ENCODE results near the gene POT1. TPM values are rescaled to one million over a fixed set of nuclear protein-coding genes. Genes with fewer than 3 reads are reported as not detected.
"Not testable (repeated sequence)": the region's sequence is repeated elsewhere in the genome, so short reads cannot be mapped to it uniquely, and the experiment has no call there.

Gene POT1
- total RNA-seq (2021; ENCODE audit: unreplicated experiment) (20.9 TPM), Bru-seq, nascent RNA (percentile 74 among the genes with signal in this experiment), BruChase-seq, experiment 1, labeled RNA remaining after a 2-hour chase (percentile 62 among the genes with signal in this experiment), BruChase-seq, experiment 2, labeled RNA remaining after a 6-hour chase (percentile 60 among the genes with signal in this experiment)
- 11.0 TPM for polyA plus RNA-seq (2012; ENCODE audit: insufficient read length)
- long read RNA-seq, full-length matches to known transcripts: 11 of 19 reads
- long read RNA-seq, partial matches to known transcripts: 2 of 19 reads
- long read RNA-seq, other reads (novel, unspliced or antisense): 6 of 19 reads

DNA sequence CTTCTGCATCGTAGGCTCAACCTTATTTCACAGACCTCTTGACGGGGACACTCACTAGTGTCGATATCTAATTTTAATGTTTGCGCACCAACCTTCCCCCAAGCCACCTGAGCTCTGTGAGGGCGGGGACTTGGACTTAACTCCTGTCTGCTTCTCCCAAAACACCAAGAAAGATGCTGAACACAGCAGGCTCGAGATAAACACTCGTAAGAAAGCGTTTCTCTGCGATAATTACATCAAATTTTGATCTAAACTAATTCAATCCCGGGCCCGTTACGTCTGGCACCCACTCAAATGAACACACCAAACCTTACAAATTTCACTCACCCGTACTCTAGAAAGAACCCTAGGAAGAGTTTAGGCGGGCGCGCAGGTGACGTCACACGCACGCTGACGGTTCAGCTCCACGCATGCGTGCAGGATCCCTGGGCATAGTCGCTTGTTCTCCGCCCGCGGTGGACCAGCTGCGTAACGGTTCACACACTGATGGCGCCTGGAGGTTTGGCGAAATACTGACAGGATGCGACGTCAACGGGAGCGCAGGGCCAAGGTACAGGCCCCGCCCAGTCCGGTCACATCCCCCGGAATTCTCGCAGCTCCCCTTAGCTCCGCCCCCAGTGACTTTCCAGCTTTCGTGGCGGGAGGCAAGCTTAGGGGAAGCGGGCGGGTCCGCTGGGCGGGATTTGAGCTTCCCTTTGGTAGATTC, at the start of gene POT1:
POT1 (minus strand) TSS at position 359 of the 706 bp plus-strand sequence. CDS start 32,652 bp downstream, outside the sequence.
- Histone ChIP-seq H3K27me3 (ENCODE audit: control insufficient read depth, insufficient read depth, low read length) (no peaks in the 10 kb centered on the region), H3K4me1 (ENCODE audit: control insufficient read depth, insufficient read depth, low read length) (peaks cover 8% of the 10 kb centered on the region), H3K36me3 (ENCODE audit: control insufficient read depth, insufficient read depth, low read length) (no peaks in the 10 kb centered on the region; the same call in 1 of the 2 replicates), H3K4me3 (ENCODE audit: low read depth in 2 of 2, low read length in 2 of 2) (peak within 1 kb of the TSS; percentile 95), H3K9me3 (ENCODE audit: control insufficient read depth, insufficient read depth, low read depth, low read length) (no peaks in the 10 kb centered on the region), H3K27ac (ENCODE audit: low read length) (peak within 1 kb of the TSS; percentile 95)
- in situ Hi-C loops (cut with HindIII; ENCODE audit: low pct_unique_long_range_greater_than_20kb, low sequenced_read_pairs) (no loop called here), intact Hi-C loops (cut with micrococcal nuclease; ENCODE audit: unreplicated experiment) (no loop called here)
- ChIA-PET CTCF (no interaction called here), POLR2A (interaction anchor here (0.6 kb wide), 1 partner anchor 37 kb away, joined by 3 read pairs; no protein-coding TSS in a partner anchor)
- peak; percentile 92 for TF ChIP-seq POLR2AphosphoS5 (IDR thresholded peaks at IDR 0.05; ENCODE audit: low read depth, low read length)
- TF ChIP-seq, protein P1, sequence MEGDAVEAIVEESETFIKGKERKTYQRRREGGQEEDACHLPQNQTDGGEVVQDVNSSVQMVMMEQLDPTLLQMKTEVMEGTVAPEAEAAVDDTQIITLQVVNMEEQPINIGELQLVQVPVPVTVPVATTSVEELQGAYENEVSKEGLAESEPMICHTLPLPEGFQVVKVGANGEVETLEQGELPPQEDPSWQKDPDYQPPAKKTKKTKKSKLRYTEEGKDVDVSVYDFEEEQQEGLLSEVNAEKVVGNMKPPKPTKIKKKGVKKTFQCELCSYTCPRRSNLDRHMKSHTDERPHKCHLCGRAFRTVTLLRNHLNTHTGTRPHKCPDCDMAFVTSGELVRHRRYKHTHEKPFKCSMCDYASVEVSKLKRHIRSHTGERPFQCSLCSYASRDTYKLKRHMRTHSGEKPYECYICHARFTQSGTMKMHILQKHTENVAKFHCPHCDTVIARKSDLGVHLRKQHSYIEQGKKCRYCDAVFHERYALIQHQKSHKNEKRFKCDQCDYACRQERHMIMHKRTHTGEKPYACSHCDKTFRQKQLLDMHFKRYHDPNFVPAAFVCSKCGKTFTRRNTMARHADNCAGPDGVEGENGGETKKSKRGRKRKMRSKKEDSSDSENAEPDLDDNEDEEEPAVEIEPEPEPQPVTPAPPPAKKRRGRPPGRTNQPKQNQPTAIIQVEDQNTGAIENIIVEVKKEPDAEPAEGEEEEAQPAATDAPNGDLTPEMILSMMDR (IDR thresholded peaks at IDR 0.05): no peak
- peak; percentile 100 for ATAC-seq
- no TSS peak for BruUV-seq (replicated peaks)
- DNase-seq (ENCODE audit: low read depth, low spot score): peak; percentile 99

DNA sequence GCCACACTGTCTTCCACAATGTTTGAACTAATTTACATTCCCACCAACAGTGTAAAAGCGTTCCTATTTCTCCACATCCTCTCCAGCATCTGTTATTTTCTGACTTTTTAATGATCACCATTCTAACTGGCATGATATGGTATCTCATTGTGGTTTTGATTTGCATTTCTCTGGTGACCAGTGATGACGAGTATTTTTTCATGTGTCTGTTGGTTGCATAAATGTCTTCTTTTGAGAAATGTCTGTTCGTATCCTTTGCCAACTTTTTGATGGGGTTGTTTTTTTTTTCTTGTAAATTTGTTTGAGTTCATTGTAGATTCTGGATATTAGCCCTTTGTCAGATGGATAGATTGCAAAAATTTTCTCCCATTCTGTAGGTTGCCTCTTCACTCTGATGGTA, 45.5 kb upstream of the POT1 start:
- H3K4me3 ChIP-seq (ENCODE audit: low read depth in 2 of 2, low read length in 2 of 2); POLR2A ChIA-PET; H3K27ac ChIP-seq (ENCODE audit: low read length); BruUV-seq (replicated peaks); H3K4me1 ChIP-seq (ENCODE audit: control insufficient read depth, insufficient read depth, low read length); CTCF ChIA-PET; H3K9me3 ChIP-seq (ENCODE audit: control insufficient read depth, insufficient read depth, low read depth, low read length); H3K27me3 ChIP-seq (ENCODE audit: control insufficient read depth, insufficient read depth, low read length); in situ Hi-C loops (cut with HindIII; ENCODE audit: low pct_unique_long_range_greater_than_20kb, low sequenced_read_pairs); DNase-seq (ENCODE audit: low read depth, low spot score); intact Hi-C loops (cut with micrococcal nuclease; ENCODE audit: unreplicated experiment); H3K36me3 ChIP-seq (ENCODE audit: control insufficient read depth, insufficient read depth, low read length); ATAC-seq: not testable (repeated sequence)

DNA sequence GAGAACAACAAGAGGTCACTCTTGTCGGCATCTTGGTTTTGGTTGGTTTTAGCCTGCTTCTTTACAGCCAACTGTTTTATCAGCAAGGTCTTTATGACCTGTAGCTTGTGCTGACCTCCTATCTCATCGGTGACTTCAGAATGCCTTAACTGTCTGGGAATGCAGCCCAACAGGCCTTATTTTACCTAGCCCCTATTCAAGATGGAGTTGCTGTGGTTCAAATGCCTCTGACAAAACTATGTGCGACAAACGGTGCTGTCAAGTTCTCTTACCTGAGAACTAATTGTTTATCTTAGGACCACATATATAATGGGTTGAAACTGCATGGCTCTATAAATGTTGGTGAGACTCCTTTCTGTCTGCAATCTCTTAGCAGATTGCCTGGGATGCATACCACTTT, 35.9 kb upstream of the POT1 start:
- TF ChIP-seq TCF7L2 (IDR thresholded peaks at IDR 0.05; ENCODE audit: low read depth, low read length): no peak
- TF ChIP-seq, protein P2, sequence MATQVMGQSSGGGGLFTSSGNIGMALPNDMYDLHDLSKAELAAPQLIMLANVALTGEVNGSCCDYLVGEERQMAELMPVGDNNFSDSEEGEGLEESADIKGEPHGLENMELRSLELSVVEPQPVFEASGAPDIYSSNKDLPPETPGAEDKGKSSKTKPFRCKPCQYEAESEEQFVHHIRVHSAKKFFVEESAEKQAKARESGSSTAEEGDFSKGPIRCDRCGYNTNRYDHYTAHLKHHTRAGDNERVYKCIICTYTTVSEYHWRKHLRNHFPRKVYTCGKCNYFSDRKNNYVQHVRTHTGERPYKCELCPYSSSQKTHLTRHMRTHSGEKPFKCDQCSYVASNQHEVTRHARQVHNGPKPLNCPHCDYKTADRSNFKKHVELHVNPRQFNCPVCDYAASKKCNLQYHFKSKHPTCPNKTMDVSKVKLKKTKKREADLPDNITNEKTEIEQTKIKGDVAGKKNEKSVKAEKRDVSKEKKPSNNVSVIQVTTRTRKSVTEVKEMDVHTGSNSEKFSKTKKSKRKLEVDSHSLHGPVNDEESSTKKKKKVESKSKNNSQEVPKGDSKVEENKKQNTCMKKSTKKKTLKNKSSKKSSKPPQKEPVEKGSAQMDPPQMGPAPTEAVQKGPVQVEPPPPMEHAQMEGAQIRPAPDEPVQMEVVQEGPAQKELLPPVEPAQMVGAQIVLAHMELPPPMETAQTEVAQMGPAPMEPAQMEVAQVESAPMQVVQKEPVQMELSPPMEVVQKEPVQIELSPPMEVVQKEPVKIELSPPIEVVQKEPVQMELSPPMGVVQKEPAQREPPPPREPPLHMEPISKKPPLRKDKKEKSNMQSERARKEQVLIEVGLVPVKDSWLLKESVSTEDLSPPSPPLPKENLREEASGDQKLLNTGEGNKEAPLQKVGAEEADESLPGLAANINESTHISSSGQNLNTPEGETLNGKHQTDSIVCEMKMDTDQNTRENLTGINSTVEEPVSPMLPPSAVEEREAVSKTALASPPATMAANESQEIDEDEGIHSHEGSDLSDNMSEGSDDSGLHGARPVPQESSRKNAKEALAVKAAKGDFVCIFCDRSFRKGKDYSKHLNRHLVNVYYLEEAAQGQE (IDR thresholded peaks at IDR 0.05; ENCODE audit: insufficient read depth in 1 of 2, low read depth in 2 of 2, low read length in 1 of 2): no peak
- TF ChIP-seq, protein P1 (IDR thresholded peaks at IDR 0.05): no peak
- POLR2A ChIA-PET: no interaction called here
- no TSS peak for BruUV-seq (replicated peaks)
- no peak overlapping the region for H3K4me3 ChIP-seq (ENCODE audit: low read depth in 2 of 2, low read length in 2 of 2)
- no peaks in the 10 kb centered on the region for H3K36me3 ChIP-seq (ENCODE audit: control insufficient read depth, insufficient read depth, low read length)
- in situ Hi-C loops (cut with HindIII; ENCODE audit: low pct_unique_long_range_greater_than_20kb, low sequenced_read_pairs) (no loop called here), intact Hi-C loops (cut with micrococcal nuclease; ENCODE audit: unreplicated experiment) (no loop called here)
- no peaks in the 10 kb centered on the region for H3K4me1 ChIP-seq (ENCODE audit: control insufficient read depth, insufficient read depth, low read length)
- no peaks in the 10 kb centered on the region for H3K27me3 ChIP-seq (ENCODE audit: control insufficient read depth, insufficient read depth, low read length)
- DNase-seq (ENCODE audit: low read depth, low spot score) (no peak), ATAC-seq (no peak)
- CTCF ChIA-PET: no interaction called here
- H3K27ac ChIP-seq (ENCODE audit: low read length): no peak overlapping the region
- no peaks in the 10 kb centered on the region for H3K9me3 ChIP-seq (ENCODE audit: control insufficient read depth, insufficient read depth, low read depth, low read length)

Measured in Panc1 (cell line).